Measurements from ENCODE around the gene PCDHB12.

PCDHB12 gene

GRCh38 chr5:141261238-141261546 is 52.7 kb downstream of the PCDHB12 start:
- H4K20me1 ChIP-seq (ENCODE audit: insufficient read depth): no peaks in the 10 kb centered on the region
- H3K27me3 ChIP-seq (ENCODE audit: insufficient read depth, low read depth): no peaks in the 10 kb centered on the region
- no peaks in the 10 kb centered on the region for H3K79me2 ChIP-seq (ENCODE audit: insufficient read depth, low read depth)
- TF ChIP-seq, protein P1, sequence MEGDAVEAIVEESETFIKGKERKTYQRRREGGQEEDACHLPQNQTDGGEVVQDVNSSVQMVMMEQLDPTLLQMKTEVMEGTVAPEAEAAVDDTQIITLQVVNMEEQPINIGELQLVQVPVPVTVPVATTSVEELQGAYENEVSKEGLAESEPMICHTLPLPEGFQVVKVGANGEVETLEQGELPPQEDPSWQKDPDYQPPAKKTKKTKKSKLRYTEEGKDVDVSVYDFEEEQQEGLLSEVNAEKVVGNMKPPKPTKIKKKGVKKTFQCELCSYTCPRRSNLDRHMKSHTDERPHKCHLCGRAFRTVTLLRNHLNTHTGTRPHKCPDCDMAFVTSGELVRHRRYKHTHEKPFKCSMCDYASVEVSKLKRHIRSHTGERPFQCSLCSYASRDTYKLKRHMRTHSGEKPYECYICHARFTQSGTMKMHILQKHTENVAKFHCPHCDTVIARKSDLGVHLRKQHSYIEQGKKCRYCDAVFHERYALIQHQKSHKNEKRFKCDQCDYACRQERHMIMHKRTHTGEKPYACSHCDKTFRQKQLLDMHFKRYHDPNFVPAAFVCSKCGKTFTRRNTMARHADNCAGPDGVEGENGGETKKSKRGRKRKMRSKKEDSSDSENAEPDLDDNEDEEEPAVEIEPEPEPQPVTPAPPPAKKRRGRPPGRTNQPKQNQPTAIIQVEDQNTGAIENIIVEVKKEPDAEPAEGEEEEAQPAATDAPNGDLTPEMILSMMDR (conservative IDR thresholded peaks at IDR 0.05; ENCODE audit: low read depth, low read length): no peak
- H3K4me3 ChIP-seq (IDR thresholded peaks at IDR 0.05; ENCODE audit: insufficient read depth, low read depth, low read length): no peak overlapping the region
- H2AFZ ChIP-seq (ENCODE audit: low read depth): no peak overlapping the region
- no peak overlapping the region for H3K9ac ChIP-seq
- H3K4me1 ChIP-seq (ENCODE audit: low read depth, poor library complexity, severe bottlenecking): no peaks in the 10 kb centered on the region
- H3K27ac ChIP-seq: no peak overlapping the region
- H3K36me3 ChIP-seq (ENCODE audit: insufficient read depth): no peaks in the 10 kb centered on the region
- no peak overlapping the region for H3K4me2 ChIP-seq

All from KMS-11 (cell line).